ENCODE data around the gene CDK10.
"Not testable (repeated sequence)": the region's sequence is repeated elsewhere in the genome, so short reads cannot be mapped to it uniquely, and the experiment has no call there.

CDK10 gene

GRCh38 chr16:89695875-89696669, 9.6 kb downstream of the CDK10 start:
- DNase-seq (ENCODE audit: low read depth), result no peak

- no peak for DNase-seq (ENCODE audit: low read depth)
These were observed 10.2 kb downstream of the CDK10 start for GRCh38 chr16:89696670-89697128.

- no peak for DNase-seq (ENCODE audit: low read depth)
These were observed 10.7 kb downstream of the CDK10 start for GRCh38 chr16:89697161-89697615.

GRCh38 chr16:89697616-89698331, 11.3 kb downstream of the CDK10 start:
- no peak for DNase-seq (ENCODE audit: low read depth)

GRCh38 chr16:89698717-89699116, 12.2 kb downstream of the CDK10 start:
- not testable (repeated sequence) for DNase-seq (ENCODE audit: low read depth)

DNA sequence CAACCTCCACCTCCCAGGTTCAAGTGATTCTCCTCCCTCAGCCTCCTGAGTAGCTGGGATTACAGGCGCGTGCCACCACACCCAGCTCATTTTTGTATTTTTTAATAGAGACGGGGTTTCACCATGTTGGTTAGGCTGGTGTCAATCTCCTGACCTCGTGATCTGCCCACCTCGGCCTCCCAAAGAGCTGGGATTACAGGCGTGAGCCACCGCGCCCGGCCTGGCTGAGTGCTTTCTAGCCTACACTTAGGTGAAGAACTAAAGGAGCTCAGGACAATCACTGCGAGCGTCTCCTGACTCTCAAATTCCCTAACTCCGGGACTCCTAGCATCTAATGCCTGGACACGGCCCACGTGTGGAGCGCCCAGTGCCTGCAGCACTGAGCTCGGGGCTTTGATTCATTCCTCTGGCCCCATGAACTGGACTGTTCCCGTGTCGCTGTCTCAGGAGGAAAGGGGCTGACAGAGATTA, 13.2 kb downstream of the CDK10 start:
- not testable (repeated sequence) for DNase-seq (ENCODE audit: low read depth)

GRCh38 chr16:89700100-89700648, 13.7 kb downstream of the CDK10 start:
- peak; percentile 96 for DNase-seq (ENCODE audit: low read depth)

- no peak for DNase-seq (ENCODE audit: low read depth)
These were observed 14.3 kb downstream of the CDK10 start for GRCh38 chr16:89700649-89701424.

DNA sequence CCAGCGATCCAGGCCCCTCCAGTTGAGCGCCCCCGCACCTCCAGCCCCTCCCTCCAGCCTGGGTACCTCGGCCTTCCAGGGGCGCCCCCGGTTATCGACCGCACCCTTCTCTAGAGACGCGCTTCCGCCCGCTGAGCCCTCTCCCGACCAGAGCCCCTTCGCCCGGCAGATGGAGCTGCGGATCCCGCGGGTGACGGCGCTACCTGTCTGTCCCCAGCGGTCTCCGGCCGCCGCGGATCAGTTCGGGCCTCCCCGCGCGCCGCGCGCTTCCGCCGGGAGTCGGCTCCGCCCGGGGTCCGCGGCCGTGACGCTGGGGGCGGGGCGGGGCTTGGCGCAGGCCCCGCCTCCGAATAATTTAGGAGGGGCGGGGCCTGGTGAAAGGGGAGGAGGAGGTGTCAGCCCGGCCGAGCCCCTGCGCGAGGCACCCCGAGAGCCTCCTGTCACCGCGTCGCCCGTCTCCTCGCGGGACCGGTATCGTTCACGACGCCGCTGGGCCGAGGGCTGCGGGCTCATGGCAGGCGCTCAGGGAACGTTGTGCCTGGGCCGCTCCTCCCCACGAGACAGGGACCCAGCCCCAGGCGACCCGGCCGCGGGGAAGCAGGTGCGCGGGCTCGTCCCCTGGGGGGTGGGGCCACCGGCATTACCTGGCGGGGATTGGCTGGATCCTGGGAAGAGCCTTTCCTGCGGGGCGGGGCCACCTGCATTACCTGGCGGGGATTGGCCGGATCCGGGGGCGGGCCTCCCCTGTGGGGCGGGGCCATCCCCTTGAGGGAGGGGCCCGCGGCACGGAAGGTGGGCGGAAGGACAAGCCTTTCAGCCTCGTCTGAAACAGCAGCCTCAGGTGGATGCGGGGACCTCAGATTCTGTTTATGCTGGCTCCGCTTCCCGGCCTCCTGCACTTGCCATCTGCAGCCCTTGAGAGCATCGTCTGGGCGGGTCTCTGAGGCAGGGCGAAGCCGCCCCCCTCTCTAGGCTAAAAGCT, 15.2 kb downstream of the CDK10 start, which contains the start of gene SPATA2L:
SPATA2L (minus strand) TSS at position 281 of the 982 bp plus-strand sequence. CDS start 473 bp downstream, outside the sequence.
- DNase-seq (ENCODE audit: low read depth), result peak; percentile 97

DNA sequence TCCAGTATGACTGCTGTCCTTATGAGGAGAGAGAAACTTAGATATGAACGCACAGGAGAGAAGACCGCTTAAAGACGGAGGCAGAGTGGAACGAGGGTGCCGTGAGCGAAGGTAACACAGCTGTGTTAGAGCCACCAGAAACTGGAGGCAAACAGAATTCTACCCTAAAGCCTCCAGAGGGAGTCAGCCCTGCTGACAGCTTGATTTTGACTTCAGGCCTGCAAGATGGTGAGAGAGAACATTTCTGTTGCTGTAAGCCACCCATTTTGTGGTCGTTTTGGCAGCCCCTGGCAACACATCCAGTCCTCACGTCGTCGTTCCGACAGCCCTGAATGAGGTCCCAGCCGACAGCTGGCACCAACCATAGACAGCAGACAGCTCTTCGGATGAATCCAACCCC, 17.8 kb downstream of the CDK10 start:
- no peak for DNase-seq (ENCODE audit: low read depth)

DNA sequence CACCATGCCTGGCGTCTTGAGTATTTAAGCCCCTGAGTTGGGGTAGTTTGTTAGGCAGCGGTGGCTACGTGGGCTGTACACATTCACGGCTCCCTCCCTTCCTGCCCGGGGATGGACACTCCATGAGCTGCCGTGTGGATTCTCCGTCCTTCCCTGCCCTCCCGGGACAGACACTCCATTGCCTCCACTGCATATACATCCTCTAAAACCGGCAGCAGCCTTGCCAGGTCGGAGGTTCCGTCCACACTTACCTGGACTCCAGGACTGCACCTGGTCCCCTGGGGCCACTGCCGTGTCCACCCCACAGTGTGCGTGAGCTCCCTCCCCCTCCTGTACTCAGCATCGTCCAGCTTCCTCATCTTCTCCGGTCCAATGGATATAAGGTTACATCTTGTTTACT, 18.5 kb downstream of the CDK10 start:
- no peak for DNase-seq (ENCODE audit: low read depth)

DNA sequence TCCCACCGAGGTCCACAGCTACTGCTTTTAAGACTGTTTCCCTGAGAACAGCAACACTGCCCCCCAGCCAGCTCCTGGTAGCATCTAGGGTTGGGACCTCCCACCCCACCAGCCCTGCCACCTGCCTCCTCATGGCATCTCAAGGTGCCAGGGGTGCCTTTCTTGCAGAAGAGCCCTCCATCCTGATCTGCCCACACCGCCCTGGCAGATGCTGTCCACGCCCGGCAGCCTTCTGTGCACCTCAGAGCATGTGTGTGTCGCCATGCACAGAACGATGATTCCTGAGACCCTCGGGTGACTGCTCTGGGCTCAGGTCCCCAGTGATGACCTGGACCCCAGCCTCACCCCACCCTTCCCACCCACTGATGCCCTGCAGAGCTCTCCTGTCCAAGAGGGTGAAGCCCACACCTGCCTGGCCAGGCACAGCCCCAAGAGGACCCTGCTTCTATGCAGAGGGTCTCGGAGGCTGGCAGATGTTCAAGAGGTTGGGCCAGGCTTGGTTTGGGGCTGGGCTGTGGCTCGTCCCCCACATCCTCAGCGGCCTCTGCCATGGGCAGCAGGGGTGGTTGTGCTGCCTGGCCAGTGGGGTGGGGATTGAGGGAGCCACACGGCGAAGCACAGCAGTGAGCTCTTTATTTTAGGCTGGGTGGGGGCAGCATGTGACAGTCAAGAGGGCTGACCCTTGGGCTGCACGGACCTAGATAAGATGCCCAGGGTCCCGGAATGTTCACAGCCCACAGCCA, 20.2 kb downstream of the CDK10 start:
- no peak for DNase-seq (ENCODE audit: low read depth)

DNA sequence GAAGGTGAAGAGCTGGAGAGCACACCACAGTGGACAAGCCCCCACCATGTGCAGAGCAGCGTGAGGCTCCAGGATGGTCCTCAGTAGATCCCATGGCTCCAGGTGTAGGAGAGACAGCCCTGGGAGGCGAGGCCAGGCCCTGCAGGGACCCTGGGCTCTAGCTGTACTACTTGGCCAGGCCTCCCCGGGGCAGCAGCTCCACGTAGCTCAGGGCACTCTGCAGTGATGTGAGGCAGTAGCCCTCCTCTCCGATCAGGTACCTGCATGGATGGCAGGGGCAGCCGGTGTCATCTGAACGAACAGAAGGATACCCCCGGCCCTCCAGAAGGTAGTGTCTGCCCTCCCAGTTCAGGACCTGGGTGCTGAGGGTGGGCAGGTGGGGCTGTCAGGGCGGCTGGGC, 21.2 kb downstream of the CDK10 start:
- no peak for DNase-seq (ENCODE audit: low read depth)

- no peak for DNase-seq (ENCODE audit: low read depth)
These were observed 22.0 kb downstream of the CDK10 start for GRCh38 chr16:89708481-89708931.

GRCh38 chr16:89709166-89709565, 22.7 kb downstream of the CDK10 start:
- DNase-seq (ENCODE audit: low read depth), result no peak

DNA sequence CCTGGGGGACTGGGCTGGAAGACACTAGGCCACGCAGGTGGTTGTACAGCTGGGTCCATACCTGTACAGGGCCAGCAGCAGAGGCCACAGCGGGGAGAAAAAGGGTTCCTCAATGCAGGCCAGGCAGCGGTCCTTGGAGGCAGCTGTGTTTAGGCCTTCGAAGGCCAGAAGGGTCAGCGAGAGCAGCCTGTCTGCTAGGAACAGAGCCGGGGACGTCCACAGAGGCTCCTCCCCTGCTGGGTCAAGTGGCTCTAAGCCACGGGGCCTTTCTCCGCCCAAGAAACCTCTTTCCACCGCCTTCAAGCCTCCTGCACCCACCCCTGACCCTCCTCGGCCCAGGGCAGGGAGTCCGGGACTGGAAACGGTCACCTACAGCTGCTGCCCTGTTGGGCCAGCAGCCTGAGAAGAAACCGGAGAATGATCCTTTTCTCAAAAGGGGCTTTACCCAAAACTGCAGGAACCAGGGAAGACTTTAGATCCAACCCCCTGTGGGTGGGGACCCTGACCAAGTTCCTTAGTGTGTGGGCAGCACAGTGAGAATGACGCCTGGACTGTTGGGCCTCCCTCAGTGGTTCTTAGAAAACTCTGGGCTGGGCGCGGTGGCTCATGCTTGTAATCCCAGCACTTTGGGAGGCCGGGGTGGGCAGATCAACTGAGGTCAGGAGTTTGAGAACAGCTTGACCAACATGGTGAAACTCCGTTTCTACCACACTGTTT, 23.4 kb downstream of the CDK10 start:
- no peak for DNase-seq (ENCODE audit: low read depth)

GRCh38 chr16:89710709-89711564, 24.4 kb downstream of the CDK10 start:
- no peak for DNase-seq (ENCODE audit: low read depth)

DNA sequence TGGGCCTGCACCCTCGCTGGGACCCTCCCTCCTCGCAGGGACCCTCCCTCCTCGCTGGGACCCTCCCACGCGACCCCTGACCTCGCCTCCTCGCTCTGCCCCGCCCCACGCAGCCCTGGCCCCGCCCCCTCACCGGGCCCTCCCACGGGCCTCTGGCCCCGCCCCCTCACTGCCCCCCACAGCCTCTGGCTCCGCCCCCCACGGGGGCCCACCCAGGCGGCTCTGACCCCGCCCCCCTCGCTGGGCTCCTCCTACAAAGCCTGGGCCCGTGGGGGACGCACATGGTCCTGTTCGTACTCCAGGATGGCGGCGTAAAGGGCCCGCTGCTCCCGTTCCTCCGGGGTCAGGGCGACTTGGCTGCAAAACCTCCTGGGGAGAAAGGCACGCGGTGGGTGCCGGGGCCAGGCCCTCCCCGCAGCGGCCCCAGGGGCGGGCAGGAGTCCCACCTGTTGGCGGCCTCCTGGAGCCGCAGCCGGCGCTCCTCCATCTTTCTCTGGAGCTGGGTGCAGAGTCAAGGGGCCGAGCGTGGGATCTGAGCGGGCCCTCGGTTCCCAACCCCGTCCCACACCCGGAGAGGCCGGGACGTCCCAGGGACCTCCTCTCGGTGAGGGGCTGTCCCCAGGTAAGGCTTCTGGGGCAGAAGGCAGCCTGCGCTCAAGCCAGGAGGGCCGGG, 25.2 kb downstream of the CDK10 start:
- DNase-seq (ENCODE audit: low read depth), result peak; percentile 57
